GM12878 (cell line): ENCODE measurements around the gene SLC12A3. TPM values are rescaled to one million over a fixed set of nuclear protein-coding genes. Genes with fewer than 3 reads are reported as not detected.

Source experiments
- ATAC-seq: fragments of 200-7000 bp; cut with Tn5 transposase; 3 replicates; pipeline ENCODE4 v1.9.1; 2020; ENCODE audit warnings: mild to moderate bottlenecking, moderate library complexity
- BruUV-seq: library from RNA; stranded (reverse); fragments of 400-500 nt; replicated peaks from 2 replicates; lab custom pipeline; 2021; lab: Mats Ljungman, UMichigan
- CTCF ChIA-PET: fragments of 300-600 bp; sonication (Branson Sonifier 250); formaldehyde crosslinking; extraction: SDS; loops from one replicate; lab custom pipeline; 2021; ENCODE audit warnings: inconsistent platforms; lab: Yijun Ruan, JAX
- POLR2A ChIA-PET: fragments of 350-600 bp; formaldehyde crosslinking; extraction: SDS; loops from one replicate; lab custom pipeline; 2021; ENCODE audit warnings: inconsistent platforms; lab: Charles Lee
- RAD21 ChIA-PET: fragments of 300-600 bp; sonication (Branson Sonifier 250); formaldehyde crosslinking; loops from one replicate; lab custom pipeline; 2023; ENCODE audit warnings: antibody characterized with exemption; ENCODE audit not compliant: unreplicated experiment; lab: Charles Lee
- SMC1A ChIA-PET: fragments of 300-600 bp; sonication (Branson Sonifier 250); formaldehyde crosslinking; loops from one replicate; lab custom pipeline; 2023; ENCODE audit not compliant: unreplicated experiment, uncharacterized antibody; lab: Charles Lee
- DNase-seq: peaks from one replicate; pipeline ENCODE4 v3.0.0-alpha.2; 2011; ENCODE audit warnings: low read depth, low spot score
- FAIRE-seq: peaks from 3 replicates; lab custom pipeline; 2011; peaks lifted over from hg19 to GRCh38; lab: Jason Lieb, UNC
- H2AFZ ChIP-seq: 2 replicates; pipeline ENCODE4 v1.6.0; 2011; ENCODE audit warnings: low read depth, low read length, control low read depth; ENCODE audit not compliant: control insufficient read depth
- H3K27ac ChIP-seq: 2 replicates; pipeline ENCODE4 v1.5.1; 2011; ENCODE audit warnings: control low read depth; ENCODE audit not compliant: control insufficient read depth, insufficient read depth
- H3K27me3 ChIP-seq, 2 experiments: replicated peaks in 1 of 2; 2 replicates each; pipeline versions ENCODE4 v1.6.0 to v1.6.1; 2011; ENCODE audit warnings: low read length in 1 of 2; ENCODE audit not compliant: control insufficient read depth in 2 of 2, insufficient read depth in 2 of 2
- H3K36me3 ChIP-seq, 2 experiments: 2 replicates each; pipeline ENCODE4 v1.5.1; 2011; ENCODE audit warnings: low read length in 1 of 2; ENCODE audit not compliant: control insufficient read depth in 2 of 2, insufficient read depth in 2 of 2
- H3K4me1 ChIP-seq: 2 replicates; pipeline ENCODE4 v1.6.1; 2011; ENCODE audit warnings: mild to moderate bottlenecking, low read length, moderate library complexity, mixed read lengths; ENCODE audit not compliant: control insufficient read depth, insufficient read depth
- H3K4me2 ChIP-seq: 2 replicates; pipeline ENCODE4 v1.6.0; 2011; ENCODE audit warnings: control low read depth; ENCODE audit not compliant: control insufficient read depth, insufficient read depth
- H3K4me3 ChIP-seq: fragments of 200-600 bp; sonication (generic); 2 replicates; pipeline ENCODE4 v1.5.1; 2016
- H3K79me2 ChIP-seq: 2 replicates; pipeline ENCODE4 v1.6.0; 2011; ENCODE audit warnings: low read length; ENCODE audit not compliant: control insufficient read depth, insufficient read depth
- H3K9ac ChIP-seq: 2 replicates; pipeline ENCODE4 v1.8.0; 2011; ENCODE audit warnings: low read length, control low read depth, mixed read lengths; ENCODE audit not compliant: control insufficient read depth, insufficient read depth
- H3K9me3 ChIP-seq: replicated peaks from 3 replicates; pipeline ENCODE4 v1.5.1; 2011; ENCODE audit warnings: mild to moderate bottlenecking, low read length; ENCODE audit not compliant: control insufficient read depth, insufficient read depth
- H4K20me1 ChIP-seq: 2 replicates; pipeline ENCODE4 v1.6.0; 2011; ENCODE audit not compliant: control insufficient read depth, insufficient read depth
- ATF7 ChIP-seq: fragments of 450-650 bp; IDR thresholded peaks from 2 replicates; pipeline ENCODE4 v1.6.1; 2016; ENCODE audit warnings: low read depth, mild to moderate bottlenecking
- IKZF2 ChIP-seq, 2 experiments: fragments of 450-650 bp; IDR thresholded peaks; 2 replicates each; pipeline ENCODE4 v1.6.1; 2017; ENCODE audit warnings: mild to moderate bottlenecking in 2 of 2, moderate library complexity in 2 of 2
- LARP7 ChIP-seq: fragments of 450-650 bp; IDR thresholded peaks from 2 replicates; pipeline ENCODE4 v1.6.1; 2017; ENCODE audit warnings: mild to moderate bottlenecking
- MTA2 ChIP-seq: fragments of 450-650 bp; IDR thresholded peaks from 2 replicates; pipeline ENCODE4 v1.6.1; 2016; ENCODE audit warnings: low read depth, mild to moderate bottlenecking, moderate library complexity
- NRF1 ChIP-seq: conservative IDR thresholded peaks from 2 replicates; pipeline ENCODE4 v1.6.1; 2011; ENCODE audit warnings: mild to moderate bottlenecking, low read depth, low read length, improper control_type of control experiment
- WGBS: methylation state at CpG from one replicate; pipeline ENCODE4 v1.1.6; 2016; ENCODE audit warnings: low lambda C conversion rate; ENCODE audit not compliant: insufficient replicate concordance, insufficient coverage; ENCODE audit errors: missing lambda C conversion rate; 5-methylcytosine and 5-hydroxymethylcytosine counted together
- in situ Hi-C: fragments of 300-500 bp; cut with MboI; formaldehyde crosslinking; loops from 9 replicates; pipeline ENCODE4 v1.14.3; 2018; ENCODE audit warnings: mixed read lengths
- intact Hi-C: fragments of 100-400 bp; cut with micrococcal nuclease; formaldehyde crosslinking; loops from one replicate; pipeline ENCODE4 v1.14.2; 2022; ENCODE audit not compliant: unreplicated experiment
- polyA plus RNA-seq, 11 experiments: library from polyadenylated mRNA; depleted of rRNA in 4 of 11; unstranded in 6 of 11; stranded (reverse) in 5 of 11; fragments of >200 nt; fragmentation: Nextera tagmentation in 4 of 11; fragmentation: Illumina TruSeq in 1 of 11; extraction: Ambion mirVana in 4 of 11; extraction: Trizol in 1 of 11; gene quantifications; 1 replicate in 1 of 11; 2 replicates in 10 of 11; pipeline versions ENCODE4 v1.2.1 to v1.2.3, GENCODE V29; 2011 to 2016; ENCODE audit warnings: inconsistent platforms in 2 of 11, missing spikeins in 2 of 11, low read depth in 1 of 11
- total RNA-seq, 4 experiments: library from RNA; depleted of rRNA in 3 of 4; stranded (reverse); fragments of >200 nt in 3 of 4; fragmentation: Illumina TruSeq in 1 of 4; extraction: Trizol in 1 of 4; gene quantifications; 2 replicates each; pipeline versions ENCODE4 v1.2.1 to v1.2.3, GENCODE V29; 2013 to 2021
- TF ChIP-seq, protein P1 (sequence below): fragments of 450-650 bp; IDR thresholded peaks from 2 replicates; pipeline ENCODE4 v1.6.1; 2016; ENCODE audit warnings: mild to moderate bottlenecking
- TF ChIP-seq, protein P2 (sequence below): fragments of 450-650 bp; IDR thresholded peaks from 2 replicates; pipeline ENCODE4 v1.6.1; 2017; ENCODE audit warnings: mild to moderate bottlenecking, low read depth, inconsistent platforms; ENCODE audit not compliant: poor library complexity, severe bottlenecking
- TF ChIP-seq, protein P3 (sequence below): IDR thresholded peaks from 2 replicates; pipeline ENCODE4 v1.6.1; 2011; ENCODE audit warnings: mild to moderate bottlenecking, low read depth, low read length, moderate library complexity; ENCODE audit not compliant: insufficient replicate concordance
- TF ChIP-seq, protein P4 (sequence below): IDR thresholded peaks from 2 replicates; pipeline ENCODE4 v1.6.1; 2011; ENCODE audit warnings: low read depth, mild to moderate bottlenecking, low read length, moderate library complexity, borderline replicate concordance; ENCODE audit errors: extremely low read depth
- TF ChIP-seq, protein P5 (sequence below): IDR thresholded peaks from 2 replicates; pipeline ENCODE4 v1.6.1; 2011; ENCODE audit warnings: borderline replicate concordance, low read depth, mild to moderate bottlenecking, moderate library complexity, mixed read lengths, low read length; ENCODE audit not compliant: insufficient read depth; ENCODE audit errors: extremely low read length
- TF ChIP-seq, protein P6 (sequence below): fragments of 450-650 bp; conservative IDR thresholded peaks from 2 replicates; pipeline ENCODE4 v1.6.1; 2017; ENCODE audit warnings: mild to moderate bottlenecking, moderate library complexity

Gene SLC12A3
- total and polyA plus RNA-seq, 10 of the 15 experiments (the other 5 are each of a cell fraction or from before 2014, with no cell fraction given) = 0.05 to 6.3 (median 3.1) TPM

DNA sequence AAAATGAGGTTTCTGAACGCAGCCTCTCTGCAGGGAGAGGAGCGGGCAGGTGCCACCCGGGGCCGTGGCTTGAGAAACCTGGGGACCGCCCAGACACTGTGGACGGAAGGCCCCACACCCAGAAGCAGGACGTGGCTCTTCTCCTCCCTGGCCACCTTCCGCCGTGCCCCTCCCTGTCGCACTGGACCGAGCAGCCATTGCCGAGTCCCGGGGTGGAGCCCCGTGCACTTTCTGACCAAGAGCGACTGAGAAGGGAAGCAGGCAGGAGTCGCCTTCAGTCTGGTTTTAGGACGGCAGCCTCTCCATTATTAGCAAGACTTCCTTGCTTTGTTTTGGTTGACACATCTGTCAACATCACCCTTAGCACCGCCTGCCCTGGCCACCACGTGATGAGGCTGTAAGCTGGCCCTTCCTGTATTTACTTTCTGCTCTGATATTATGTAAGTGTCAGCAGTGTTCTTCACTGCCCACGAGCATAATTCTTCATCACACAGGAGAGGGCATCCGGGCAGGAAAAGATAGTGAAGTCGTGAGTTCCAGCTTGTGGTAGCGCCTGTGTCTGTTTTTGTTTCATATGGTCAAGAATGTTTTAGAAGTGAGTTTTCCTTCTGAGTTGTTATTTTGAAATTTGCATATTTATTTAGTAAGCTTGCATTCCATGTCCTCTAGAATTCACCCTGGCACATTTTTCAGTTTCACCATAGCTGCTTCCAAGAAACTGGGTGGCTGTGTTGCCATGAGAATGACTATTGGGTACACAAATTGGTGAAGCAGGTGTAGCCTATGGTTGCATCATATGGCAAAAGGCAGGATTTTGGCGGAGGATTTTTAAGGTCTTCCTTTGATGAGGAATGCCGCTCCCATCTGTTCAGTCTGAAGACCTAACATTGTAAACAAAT, 68.0 kb downstream of the SLC12A3 start:
- in situ Hi-C loops = no loop called here
- no peak for DNase-seq
- peak in 1 of 2 experiments; percentile 22; a peak in 1 of 4 replicates for TF ChIP-seq IKZF2 (IDR thresholded peaks at IDR 0.05)
- TF ChIP-seq, protein P1, sequence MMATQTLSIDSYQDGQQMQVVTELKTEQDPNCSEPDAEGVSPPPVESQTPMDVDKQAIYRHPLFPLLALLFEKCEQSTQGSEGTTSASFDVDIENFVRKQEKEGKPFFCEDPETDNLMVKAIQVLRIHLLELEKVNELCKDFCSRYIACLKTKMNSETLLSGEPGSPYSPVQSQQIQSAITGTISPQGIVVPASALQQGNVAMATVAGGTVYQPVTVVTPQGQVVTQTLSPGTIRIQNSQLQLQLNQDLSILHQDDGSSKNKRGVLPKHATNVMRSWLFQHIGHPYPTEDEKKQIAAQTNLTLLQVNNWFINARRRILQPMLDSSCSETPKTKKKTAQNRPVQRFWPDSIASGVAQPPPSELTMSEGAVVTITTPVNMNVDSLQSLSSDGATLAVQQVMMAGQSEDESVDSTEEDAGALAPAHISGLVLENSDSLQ = peak; percentile 72
- TF ChIP-seq LARP7 = peak; percentile 44
- TF ChIP-seq, protein P2, sequence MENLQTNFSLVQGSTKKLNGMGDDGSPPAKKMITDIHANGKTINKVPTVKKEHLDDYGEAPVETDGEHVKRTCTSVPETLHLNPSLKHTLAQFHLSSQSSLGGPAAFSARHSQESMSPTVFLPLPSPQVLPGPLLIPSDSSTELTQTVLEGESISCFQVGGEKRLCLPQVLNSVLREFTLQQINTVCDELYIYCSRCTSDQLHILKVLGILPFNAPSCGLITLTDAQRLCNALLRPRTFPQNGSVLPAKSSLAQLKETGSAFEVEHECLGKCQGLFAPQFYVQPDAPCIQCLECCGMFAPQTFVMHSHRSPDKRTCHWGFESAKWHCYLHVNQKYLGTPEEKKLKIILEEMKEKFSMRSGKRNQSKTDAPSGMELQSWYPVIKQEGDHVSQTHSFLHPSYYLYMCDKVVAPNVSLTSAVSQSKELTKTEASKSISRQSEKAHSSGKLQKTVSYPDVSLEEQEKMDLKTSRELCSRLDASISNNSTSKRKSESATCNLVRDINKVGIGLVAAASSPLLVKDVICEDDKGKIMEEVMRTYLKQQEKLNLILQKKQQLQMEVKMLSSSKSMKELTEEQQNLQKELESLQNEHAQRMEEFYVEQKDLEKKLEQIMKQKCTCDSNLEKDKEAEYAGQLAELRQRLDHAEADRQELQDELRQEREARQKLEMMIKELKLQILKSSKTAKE = peak; percentile 35
- TF ChIP-seq, protein P3, sequence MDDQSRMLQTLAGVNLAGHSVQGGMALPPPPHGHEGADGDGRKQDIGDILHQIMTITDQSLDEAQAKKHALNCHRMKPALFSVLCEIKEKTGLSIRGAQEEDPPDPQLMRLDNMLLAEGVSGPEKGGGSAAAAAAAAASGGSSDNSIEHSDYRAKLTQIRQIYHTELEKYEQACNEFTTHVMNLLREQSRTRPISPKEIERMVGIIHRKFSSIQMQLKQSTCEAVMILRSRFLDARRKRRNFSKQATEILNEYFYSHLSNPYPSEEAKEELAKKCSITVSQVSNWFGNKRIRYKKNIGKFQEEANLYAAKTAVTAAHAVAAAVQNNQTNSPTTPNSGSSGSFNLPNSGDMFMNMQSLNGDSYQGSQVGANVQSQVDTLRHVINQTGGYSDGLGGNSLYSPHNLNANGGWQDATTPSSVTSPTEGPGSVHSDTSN = peak; percentile 0
- TF ChIP-seq ATF7 = peak; percentile 40; the same call in 1 of the 2 replicates
- TF ChIP-seq, protein P4, sequence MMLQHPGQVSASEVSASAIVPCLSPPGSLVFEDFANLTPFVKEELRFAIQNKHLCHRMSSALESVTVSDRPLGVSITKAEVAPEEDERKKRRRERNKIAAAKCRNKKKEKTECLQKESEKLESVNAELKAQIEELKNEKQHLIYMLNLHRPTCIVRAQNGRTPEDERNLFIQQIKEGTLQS = peak; percentile 52; the same call in 1 of the 2 replicates
- TF ChIP-seq, protein P5, sequence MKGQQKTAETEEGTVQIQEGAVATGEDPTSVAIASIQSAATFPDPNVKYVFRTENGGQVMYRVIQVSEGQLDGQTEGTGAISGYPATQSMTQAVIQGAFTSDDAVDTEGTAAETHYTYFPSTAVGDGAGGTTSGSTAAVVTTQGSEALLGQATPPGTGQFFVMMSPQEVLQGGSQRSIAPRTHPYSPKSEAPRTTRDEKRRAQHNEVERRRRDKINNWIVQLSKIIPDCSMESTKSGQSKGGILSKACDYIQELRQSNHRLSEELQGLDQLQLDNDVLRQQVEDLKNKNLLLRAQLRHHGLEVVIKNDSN = peak; percentile 74
- TF ChIP-seq NRF1 = no peak
- TF ChIP-seq, protein P6, sequence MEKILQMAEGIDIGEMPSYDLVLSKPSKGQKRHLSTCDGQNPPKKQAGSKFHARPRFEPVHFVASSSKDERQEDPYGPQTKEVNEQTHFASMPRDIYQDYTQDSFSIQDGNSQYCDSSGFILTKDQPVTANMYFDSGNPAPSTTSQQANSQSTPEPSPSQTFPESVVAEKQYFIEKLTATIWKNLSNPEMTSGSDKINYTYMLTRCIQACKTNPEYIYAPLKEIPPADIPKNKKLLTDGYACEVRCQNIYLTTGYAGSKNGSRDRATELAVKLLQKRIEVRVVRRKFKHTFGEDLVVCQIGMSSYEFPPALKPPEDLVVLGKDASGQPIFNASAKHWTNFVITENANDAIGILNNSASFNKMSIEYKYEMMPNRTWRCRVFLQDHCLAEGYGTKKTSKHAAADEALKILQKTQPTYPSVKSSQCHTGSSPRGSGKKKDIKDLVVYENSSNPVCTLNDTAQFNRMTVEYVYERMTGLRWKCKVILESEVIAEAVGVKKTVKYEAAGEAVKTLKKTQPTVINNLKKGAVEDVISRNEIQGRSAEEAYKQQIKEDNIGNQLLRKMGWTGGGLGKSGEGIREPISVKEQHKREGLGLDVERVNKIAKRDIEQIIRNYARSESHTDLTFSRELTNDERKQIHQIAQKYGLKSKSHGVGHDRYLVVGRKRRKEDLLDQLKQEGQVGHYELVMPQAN = peak; percentile 74
- TF ChIP-seq MTA2 = no peak

More for the DNA sequence above, 68.0 kb downstream of the SLC12A3 start:
- peak overlapping the region; percentile 38 for H3K4me2 ChIP-seq
- WGBS = 1% methylated on average over 25 of the region's 25 CpGs
- H3K4me3 ChIP-seq = peak overlapping the region; percentile 92
- peaks cover under 1 to 4% of the 10 kb centered on the region in 2 experiments for H3K36me3 ChIP-seq
- intact Hi-C loops = loop anchor here (1.0 kb wide), 2 partner anchors 66 to 73 kb away; no protein-coding TSS in a partner anchor
- H3K27me3 ChIP-seq = no peaks in the 10 kb centered on the region
- ATAC-seq (peak; percentile 36), FAIRE-seq (no peak)
- H3K9me3 ChIP-seq = no peaks in the 10 kb centered on the region
- H3K4me1 ChIP-seq = peaks cover 21% of the 10 kb centered on the region
- ChIA-PET RAD21 (interaction anchor here (0.9 to 2.3 kb wide), 7 partner anchors 9 to 77 kb away, joined by 3 to 12 read pairs (median 4); no protein-coding TSS in a partner anchor), CTCF (interaction anchor here (0.6 to 1.2 kb wide), 6 partner anchors 9 to 458 kb away, joined by 3 to 5 read pairs (median 3); no protein-coding TSS in a partner anchor), POLR2A (interaction anchor here (0.9 to 21.1 kb wide), 10 partner anchors 11 to 72 kb away, joined by 3 to 306 read pairs (median 7); no protein-coding TSS in a partner anchor), SMC1A (interaction anchor here (1.0 to 3.8 kb wide), 14 partner anchors 8 to 78 kb away, joined by 3 to 52 read pairs (median 4); no protein-coding TSS in a partner anchor)
- no peak overlapping the region for H2AFZ ChIP-seq
- no TSS peak for BruUV-seq
- peak overlapping the region; percentile 88 for H3K27ac ChIP-seq
- H3K9ac ChIP-seq = peak overlapping the region; percentile 82
- no peaks in the 10 kb centered on the region for H4K20me1 ChIP-seq
- H3K79me2 ChIP-seq = peaks cover 49% of the 10 kb centered on the region
